ENCODE data around the gene STN1.
A peak's percentile ranks its signal among the peaks of the same experiment; 100 is the strongest.

The STN1 gene

GRCh38 chr10:103899312-103899711, 18.7 kb downstream of the STN1 start:
- Histone ChIP-seq H3K9ac (ENCODE audit: low read depth in 1 of 2, low read length in 2 of 2) (no peak overlapping the region), H3K4me3 (ENCODE audit: low read depth in 1 of 2, low read length in 2 of 2) (no peak overlapping the region), H3K9me3 (ENCODE audit: control insufficient read depth in 1 of 2, low read length in 2 of 2) (no peaks in the 10 kb centered on the region), H3K4me1 (ENCODE audit: control insufficient read depth in 1 of 2, insufficient read depth in 2 of 2, low read length in 2 of 2) (peaks cover 4 to 15% of the 10 kb centered on the region in 2 donors), H3K36me3 (ENCODE audit: control insufficient read depth in 1 of 2, insufficient read depth in 2 of 2, low read length in 2 of 2) (peaks cover 22 to 46% of the 10 kb centered on the region in 2 donors), H3K27ac (ENCODE audit: low read depth, low read length) (no peak overlapping the region), H3K27me3 (ENCODE audit: control insufficient read depth in 1 of 2, insufficient read depth in 2 of 2, low read length in 2 of 2) (no peaks in the 10 kb centered on the region)

- no peaks in the 10 kb centered on the region for H3K27me3 ChIP-seq (ENCODE audit: control insufficient read depth in 1 of 2, insufficient read depth in 2 of 2, low read length in 2 of 2)
- no peaks in the 10 kb centered on the region for H3K9me3 ChIP-seq (ENCODE audit: control insufficient read depth in 1 of 2, low read length in 2 of 2)
- no peak overlapping the region for H3K9ac ChIP-seq (ENCODE audit: low read depth in 1 of 2, low read length in 2 of 2)
- peaks cover 4 to 25% of the 10 kb centered on the region in 2 donors for H3K4me1 ChIP-seq (ENCODE audit: control insufficient read depth in 1 of 2, insufficient read depth in 2 of 2, low read length in 2 of 2)
- no peak overlapping the region for H3K4me3 ChIP-seq (ENCODE audit: low read depth in 1 of 2, low read length in 2 of 2)
- H3K27ac ChIP-seq (ENCODE audit: low read depth, low read length), result no peak overlapping the region
- H3K36me3 ChIP-seq (ENCODE audit: control insufficient read depth in 1 of 2, insufficient read depth in 2 of 2, low read length in 2 of 2), result peaks cover 22 to 44% of the 10 kb centered on the region in 2 donors
These were observed 20.7 kb downstream of the STN1 start for GRCh38 chr10:103897241-103897774.

DNA sequence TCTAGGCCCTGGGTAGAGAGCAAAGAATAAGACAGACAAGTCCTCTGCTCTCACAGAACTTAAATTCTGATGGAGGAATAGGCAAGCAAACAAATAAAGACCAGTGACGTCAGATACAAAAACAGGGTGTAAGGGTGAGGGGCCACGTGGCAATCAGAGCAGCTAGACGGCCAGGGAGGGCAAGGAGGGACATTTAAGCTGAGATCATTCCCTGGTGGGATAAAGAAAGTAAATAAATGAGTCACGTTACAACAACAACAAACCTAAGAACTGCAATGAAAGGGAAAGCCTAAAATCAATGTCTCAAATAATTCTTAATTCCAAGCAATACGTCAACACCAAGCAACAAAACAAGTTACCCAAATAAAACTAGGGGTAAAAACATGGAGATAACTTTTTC, 21.8 kb downstream of the STN1 start:
- Histone ChIP-seq H3K4me1 (ENCODE audit: control insufficient read depth in 1 of 2, insufficient read depth in 2 of 2, low read length in 2 of 2) (peaks cover 4 to 25% of the 10 kb centered on the region in 2 donors), H3K36me3 (ENCODE audit: control insufficient read depth in 1 of 2, insufficient read depth in 2 of 2, low read length in 2 of 2) (peaks cover 22 to 53% of the 10 kb centered on the region in 2 donors), H3K9ac (ENCODE audit: low read depth in 1 of 2, low read length in 2 of 2) (peak overlapping the region in 1 of 2 donors; percentile 3), H3K27me3 (ENCODE audit: control insufficient read depth in 1 of 2, insufficient read depth in 2 of 2, low read length in 2 of 2) (no peaks in the 10 kb centered on the region), H3K27ac (ENCODE audit: low read depth, low read length) (no peak overlapping the region), H3K4me3 (ENCODE audit: low read depth in 1 of 2, low read length in 2 of 2) (no peak overlapping the region), H3K9me3 (ENCODE audit: control insufficient read depth in 1 of 2, low read length in 2 of 2) (no peaks in the 10 kb centered on the region)

DNA sequence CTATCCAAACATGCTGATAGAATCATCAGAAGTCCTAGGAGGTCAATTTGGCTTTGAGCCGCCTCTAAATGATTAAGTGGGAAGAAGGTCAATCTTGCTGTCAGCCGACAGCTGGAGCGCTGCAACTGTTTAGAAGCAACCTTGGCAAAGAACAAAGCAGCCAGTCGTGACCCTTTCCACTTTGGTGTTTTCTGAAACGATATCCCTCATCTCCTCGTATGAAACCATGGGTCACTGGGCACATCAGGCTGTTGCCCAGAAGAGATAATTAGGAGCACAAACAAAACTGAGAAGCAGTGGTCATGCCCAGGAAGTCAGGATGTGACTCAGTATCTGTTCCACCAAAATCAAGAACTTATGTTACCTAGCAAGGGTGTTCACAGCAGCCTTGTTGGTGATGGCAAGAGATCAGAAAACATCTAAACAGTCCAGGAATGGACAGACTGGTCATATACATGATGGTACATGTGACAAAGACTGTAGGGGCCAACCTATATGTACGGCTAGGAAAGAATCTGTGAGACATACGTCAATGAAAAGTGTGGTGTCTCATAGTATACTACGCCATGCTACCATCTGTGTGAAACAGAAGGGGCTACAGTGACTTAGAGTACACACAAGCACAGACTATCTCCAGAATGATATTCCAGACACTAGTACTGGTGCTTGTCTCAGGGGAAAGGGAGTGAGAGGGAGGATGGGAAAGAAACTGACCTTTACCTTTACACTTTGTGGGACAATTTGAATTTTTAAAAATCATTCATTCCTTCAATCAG, 22.4 kb downstream of the STN1 start:
- peak overlapping the region in 1 of 2 donors; percentile 3 for H3K9ac ChIP-seq (ENCODE audit: low read depth in 1 of 2, low read length in 2 of 2)
- peaks cover 4 to 27% of the 10 kb centered on the region in 2 donors for H3K4me1 ChIP-seq (ENCODE audit: control insufficient read depth in 1 of 2, insufficient read depth in 2 of 2, low read length in 2 of 2)
- H3K27me3 ChIP-seq (ENCODE audit: control insufficient read depth in 1 of 2, insufficient read depth in 2 of 2, low read length in 2 of 2), result no peaks in the 10 kb centered on the region
- no peaks in the 10 kb centered on the region for H3K9me3 ChIP-seq (ENCODE audit: control insufficient read depth in 1 of 2, low read length in 2 of 2)
- H3K36me3 ChIP-seq (ENCODE audit: control insufficient read depth in 1 of 2, insufficient read depth in 2 of 2, low read length in 2 of 2), result peaks cover 22 to 59% of the 10 kb centered on the region in 2 donors
- no peak overlapping the region for H3K4me3 ChIP-seq (ENCODE audit: low read depth in 1 of 2, low read length in 2 of 2)
- peak overlapping the region; percentile 59 for H3K27ac ChIP-seq (ENCODE audit: low read depth, low read length)

- H3K9me3 ChIP-seq (ENCODE audit: control insufficient read depth in 1 of 2, low read length in 2 of 2), result no peaks in the 10 kb centered on the region
- H3K4me1 ChIP-seq (ENCODE audit: control insufficient read depth in 1 of 2, insufficient read depth in 2 of 2, low read length in 2 of 2), result peaks cover 13 to 35% of the 10 kb centered on the region in 2 donors
- no peak overlapping the region for H3K4me3 ChIP-seq (ENCODE audit: low read depth in 1 of 2, low read length in 2 of 2)
- no peaks in the 10 kb centered on the region for H3K27me3 ChIP-seq (ENCODE audit: control insufficient read depth in 1 of 2, insufficient read depth in 2 of 2, low read length in 2 of 2)
- H3K27ac ChIP-seq (ENCODE audit: low read depth, low read length), result no peak overlapping the region
- peaks cover 22 to 52% of the 10 kb centered on the region in 2 donors for H3K36me3 ChIP-seq (ENCODE audit: control insufficient read depth in 1 of 2, insufficient read depth in 2 of 2, low read length in 2 of 2)
- no peak overlapping the region for H3K9ac ChIP-seq (ENCODE audit: low read depth in 1 of 2, low read length in 2 of 2)
These were observed 23.5 kb downstream of the STN1 start for GRCh38 chr10:103894441-103894864.

GRCh38 chr10:103893817-103894216, 24.2 kb downstream of the STN1 start:
- Histone ChIP-seq H3K4me1 (ENCODE audit: control insufficient read depth in 1 of 2, insufficient read depth in 2 of 2, low read length in 2 of 2) (peaks cover 17 to 41% of the 10 kb centered on the region in 2 donors), H3K27ac (ENCODE audit: low read depth, low read length) (no peak overlapping the region), H3K27me3 (ENCODE audit: control insufficient read depth in 1 of 2, insufficient read depth in 2 of 2, low read length in 2 of 2) (no peaks in the 10 kb centered on the region), H3K36me3 (ENCODE audit: control insufficient read depth in 1 of 2, insufficient read depth in 2 of 2, low read length in 2 of 2) (peaks cover 17 to 47% of the 10 kb centered on the region in 2 donors), H3K9me3 (ENCODE audit: control insufficient read depth in 1 of 2, low read length in 2 of 2) (no peaks in the 10 kb centered on the region), H3K4me3 (ENCODE audit: low read depth in 1 of 2, low read length in 2 of 2) (no peak overlapping the region), H3K9ac (ENCODE audit: low read depth in 1 of 2, low read length in 2 of 2) (no peak overlapping the region)

DNA sequence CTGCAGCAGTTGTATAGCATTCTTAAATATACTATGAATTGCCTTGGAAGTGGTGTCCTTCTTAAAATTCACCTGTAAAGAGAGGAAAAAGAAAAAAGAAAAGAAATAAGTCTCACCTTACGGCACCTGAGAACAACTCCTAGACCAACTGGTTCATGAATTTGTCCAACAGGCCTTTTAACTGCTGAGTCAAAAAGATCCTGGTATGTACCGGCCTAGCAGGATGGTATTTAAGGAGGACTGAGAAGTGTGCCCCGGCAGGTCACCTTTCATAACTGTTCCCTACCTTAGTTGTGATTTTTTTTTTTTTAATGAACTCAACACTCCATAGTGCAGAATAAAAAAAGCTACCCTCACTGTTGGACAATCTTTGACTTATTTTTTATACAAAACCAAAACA, 25.8 kb downstream of the STN1 start:
- no peaks in the 10 kb centered on the region for H3K9me3 ChIP-seq (ENCODE audit: control insufficient read depth in 1 of 2, low read length in 2 of 2)
- no peak overlapping the region for H3K9ac ChIP-seq (ENCODE audit: low read depth in 1 of 2, low read length in 2 of 2)
- H3K4me1 ChIP-seq (ENCODE audit: control insufficient read depth in 1 of 2, insufficient read depth in 2 of 2, low read length in 2 of 2), result peaks cover 25 to 57% of the 10 kb centered on the region in 2 donors
- no peaks in the 10 kb centered on the region for H3K27me3 ChIP-seq (ENCODE audit: control insufficient read depth in 1 of 2, insufficient read depth in 2 of 2, low read length in 2 of 2)
- H3K36me3 ChIP-seq (ENCODE audit: control insufficient read depth in 1 of 2, insufficient read depth in 2 of 2, low read length in 2 of 2), result peaks cover 7 to 37% of the 10 kb centered on the region in 2 donors
- H3K27ac ChIP-seq (ENCODE audit: low read depth, low read length), result no peak overlapping the region
- no peak overlapping the region for H3K4me3 ChIP-seq (ENCODE audit: low read depth in 1 of 2, low read length in 2 of 2)

- Histone ChIP-seq H3K9me3 (ENCODE audit: control insufficient read depth in 1 of 2, low read length in 2 of 2) (no peaks in the 10 kb centered on the region), H3K27me3 (ENCODE audit: control insufficient read depth in 1 of 2, insufficient read depth in 2 of 2, low read length in 2 of 2) (no peaks in the 10 kb centered on the region), H3K4me1 (ENCODE audit: control insufficient read depth in 1 of 2, insufficient read depth in 2 of 2, low read length in 2 of 2) (peaks cover 23 to 54% of the 10 kb centered on the region in 2 donors), H3K4me3 (ENCODE audit: low read depth in 1 of 2, low read length in 2 of 2) (no peak overlapping the region), H3K27ac (ENCODE audit: low read depth, low read length) (no peak overlapping the region), H3K36me3 (ENCODE audit: control insufficient read depth in 1 of 2, insufficient read depth in 2 of 2, low read length in 2 of 2) (peaks cover 4 to 35% of the 10 kb centered on the region in 2 donors), H3K9ac (ENCODE audit: low read depth in 1 of 2, low read length in 2 of 2) (peak overlapping the region; percentile 2 to 8)
These were observed 27.3 kb downstream of the STN1 start for GRCh38 chr10:103890688-103891087.

DNA sequence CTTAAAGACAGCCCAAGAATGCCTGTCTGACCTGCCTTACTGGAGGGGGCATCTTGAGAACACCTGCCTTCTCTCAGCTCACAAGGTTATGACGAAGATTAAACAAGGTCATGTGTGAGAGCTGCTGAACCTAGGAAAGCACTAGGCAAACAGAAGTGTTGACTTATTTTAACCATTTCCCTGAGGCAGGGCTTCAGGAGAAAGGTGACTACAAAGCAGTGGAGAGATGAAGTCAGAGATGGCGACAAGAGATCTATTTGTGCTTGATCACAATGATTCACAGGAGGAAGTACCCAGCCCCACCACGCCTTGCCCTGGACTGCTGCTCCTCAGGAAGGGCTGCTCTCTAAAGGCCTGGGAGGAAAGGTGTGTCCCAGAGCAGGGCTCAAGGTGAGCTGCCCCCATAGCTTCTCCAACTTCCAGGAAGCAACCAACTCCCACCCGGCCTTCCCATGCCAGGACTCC, 27.8 kb downstream of the STN1 start:
- H3K9me3 ChIP-seq (ENCODE audit: control insufficient read depth in 1 of 2, low read length in 2 of 2), result no peaks in the 10 kb centered on the region
- H3K9ac ChIP-seq (ENCODE audit: low read depth in 1 of 2, low read length in 2 of 2), result peak overlapping the region; percentile 2 to 8
- peaks cover 0 to 31% of the 10 kb centered on the region in 2 donors for H3K36me3 ChIP-seq (ENCODE audit: control insufficient read depth in 1 of 2, insufficient read depth in 2 of 2, low read length in 2 of 2)
- H3K4me3 ChIP-seq (ENCODE audit: low read depth in 1 of 2, low read length in 2 of 2), result no peak overlapping the region
- no peaks in the 10 kb centered on the region for H3K27me3 ChIP-seq (ENCODE audit: control insufficient read depth in 1 of 2, insufficient read depth in 2 of 2, low read length in 2 of 2)
- H3K27ac ChIP-seq (ENCODE audit: low read depth, low read length), result no peak overlapping the region
- peaks cover 21 to 50% of the 10 kb centered on the region in 2 donors for H3K4me1 ChIP-seq (ENCODE audit: control insufficient read depth in 1 of 2, insufficient read depth in 2 of 2, low read length in 2 of 2)

- Histone ChIP-seq H3K27ac (ENCODE audit: low read depth, low read length) (no peak overlapping the region), H3K36me3 (ENCODE audit: control insufficient read depth in 1 of 2, insufficient read depth in 2 of 2, low read length in 2 of 2) (peaks cover 0 to 29% of the 10 kb centered on the region in 2 donors), H3K9me3 (ENCODE audit: control insufficient read depth in 1 of 2, low read length in 2 of 2) (no peaks in the 10 kb centered on the region), H3K9ac (ENCODE audit: low read depth in 1 of 2, low read length in 2 of 2) (peak overlapping the region in 1 of 2 donors; percentile 22), H3K27me3 (ENCODE audit: control insufficient read depth in 1 of 2, insufficient read depth in 2 of 2, low read length in 2 of 2) (no peaks in the 10 kb centered on the region), H3K4me3 (ENCODE audit: low read depth in 1 of 2, low read length in 2 of 2) (no peak overlapping the region), H3K4me1 (ENCODE audit: control insufficient read depth in 1 of 2, insufficient read depth in 2 of 2, low read length in 2 of 2) (peaks cover 21 to 42% of the 10 kb centered on the region in 2 donors)
These were observed 28.8 kb downstream of the STN1 start for GRCh38 chr10:103889121-103889720.
